Aorta (tissue), 5 donors: ENCODE results near the gene SPOP. TPM values are rescaled to one million over a fixed set of nuclear protein-coding genes. Genes with fewer than 3 reads are reported as not detected.
"Not testable (repeated sequence)": the region's sequence is repeated elsewhere in the genome, so short reads cannot be mapped to it uniquely, and the experiment has no call there.

Experiments
- ATAC-seq: fragments of 200-7000 bp; cut with Tn5 transposase; one replicate; pipeline ENCODE4 v1.9.1; 2022; ENCODE audit warnings: moderate library complexity; ENCODE audit not compliant: low FRiP score
- DNase-seq, 2 donors: peaks; one replicate each; pipeline ENCODE4 v3.0.0-alpha.2; 2020
- H3K27ac ChIP-seq, 2 donors: one replicate each; pipeline ENCODE4 v1.5.1; 2013; ENCODE audit warnings: low read length in 2 of 2, mild to moderate bottlenecking in 2 of 2, moderate library complexity in 2 of 2, control low read depth in 1 of 2, inconsistent platforms in 1 of 2, low read depth in 1 of 2
- H3K27me3 ChIP-seq, 2 donors: one replicate each; pipeline ENCODE4 v1.6.1; 2013; ENCODE audit warnings: control low read depth in 1 of 2, low read length in 1 of 2, mild to moderate bottlenecking in 1 of 2, moderate library complexity in 1 of 2; ENCODE audit not compliant: insufficient read depth in 2 of 2, control insufficient read depth in 1 of 2
- H3K36me3 ChIP-seq, 2 donors: one replicate each; pipeline ENCODE4 v1.6.1; 2013; ENCODE audit warnings: control low read depth in 1 of 2, low read length in 1 of 2, mild to moderate bottlenecking in 1 of 2; ENCODE audit not compliant: insufficient read depth in 2 of 2, control insufficient read depth in 1 of 2
- H3K4me1 ChIP-seq, 2 donors: one replicate each; pipeline ENCODE4 v1.6.1; 2013; ENCODE audit warnings: low read length in 2 of 2, control low read depth in 1 of 2, mild to moderate bottlenecking in 1 of 2, moderate library complexity in 1 of 2; ENCODE audit not compliant: insufficient read depth in 2 of 2, control insufficient read depth in 1 of 2
- H3K4me3 ChIP-seq, 2 donors: one replicate each; pipeline ENCODE4 v1.5.1; 2013; ENCODE audit warnings: low read length in 2 of 2, control low read depth in 1 of 2, mild to moderate bottlenecking in 1 of 2
- H3K9me3 ChIP-seq: one replicate; pipeline ENCODE4 v1.6.1; 2013; ENCODE audit warnings: mild to moderate bottlenecking, low read length; ENCODE audit not compliant: control insufficient read depth
- WGBS, 2 donors: extraction: QIAGEN DNeasy Blood & Tissue Kit; methylation state at CpG; one replicate each; pipeline ENCODE4 v1.1.7; 2013; 5-methylcytosine and 5-hydroxymethylcytosine counted together
- intact Hi-C, 2 donors: fragments of 100-400 bp; cut with DNase I; formaldehyde crosslinking; loops; one replicate each; pipeline versions ENCODE4 v1.14.2 to v1.15.0; 2022
- polyA plus RNA-seq, 2 donors: library from polyadenylated mRNA; stranded (reverse); fragments of 200-250 nt; gene quantifications; one replicate each; pipeline ENCODE4 v1.2.3, GENCODE V29; 2013
- total RNA-seq, 2 donors: library from RNA; stranded (reverse); fragmentation: NEBNext Ultra II Directional; extraction: Animal tissue kit (Norgen Biotek cat#: 25700); gene quantifications; one replicate each; pipeline ENCODE4 v1.2.1, GENCODE V29; 2021
- donor health status: healthy with polysubstance abuse.
- donor health status: Bipolar disorder and iron deficiency.
- donor health status: DM: no; HTN: no; CAD: no.
- donor health status: DM: no; HTN: no; CAD: no.
- donor health status: DM: yes; HTN: yes; CAD: no.

Gene SPOP
- total and polyA plus RNA-seq, 4 donors: 54.5 to 289 (median 86.8) TPM

DNA sequence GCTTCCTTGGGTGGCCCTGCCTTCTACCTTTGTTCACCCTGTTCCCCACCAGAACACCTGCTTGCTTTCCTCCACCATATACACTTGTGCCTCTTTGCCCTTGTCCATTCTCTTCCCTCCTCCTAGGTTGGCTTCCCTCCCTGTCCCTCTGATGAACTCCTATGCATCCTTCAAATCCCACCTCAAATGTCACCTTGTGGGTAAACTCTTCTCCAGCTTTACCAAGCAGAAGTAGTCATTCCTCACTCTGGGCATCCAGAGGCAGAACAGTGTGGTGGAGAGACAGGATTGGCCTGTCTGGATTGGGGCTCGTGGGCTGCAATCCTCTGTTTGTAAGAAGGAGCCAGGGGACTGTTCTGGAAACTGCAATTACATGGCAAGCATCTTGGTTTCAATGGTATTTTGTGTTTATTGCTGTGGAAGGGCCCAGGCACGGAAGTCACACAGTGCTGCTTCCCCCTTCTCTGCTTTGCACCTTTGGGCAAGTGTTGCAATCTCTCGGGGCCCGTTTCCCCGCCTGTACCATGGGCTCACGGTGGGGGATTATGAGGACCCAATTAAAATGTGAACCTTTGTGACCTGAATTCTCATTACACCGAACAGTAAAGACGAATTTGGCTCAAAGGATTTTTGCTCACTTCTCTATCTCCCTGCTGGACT is 124.1 kb downstream of the SPOP start:
- H3K27ac ChIP-seq: no peak overlapping the region
- intact Hi-C loops: loop anchor here (5.0 to 10.0 kb wide), 3 partner anchors 42 to 239 kb away; no protein-coding TSS in a partner anchor
- H3K36me3 ChIP-seq: no peaks in the 10 kb centered on the region
- H3K27me3 ChIP-seq: no peaks in the 10 kb centered on the region
- DNase-seq (peak in 1 of 2 donors; percentile 53), ATAC-seq (no peak)
- no peak overlapping the region for H3K4me3 ChIP-seq
- H3K9me3 ChIP-seq: no peaks in the 10 kb centered on the region
- 88 to 94% methylated on average over 8 of the region's 8 CpGs for WGBS, 2 donors
- no peaks in the 10 kb centered on the region for H3K4me1 ChIP-seq

DNA sequence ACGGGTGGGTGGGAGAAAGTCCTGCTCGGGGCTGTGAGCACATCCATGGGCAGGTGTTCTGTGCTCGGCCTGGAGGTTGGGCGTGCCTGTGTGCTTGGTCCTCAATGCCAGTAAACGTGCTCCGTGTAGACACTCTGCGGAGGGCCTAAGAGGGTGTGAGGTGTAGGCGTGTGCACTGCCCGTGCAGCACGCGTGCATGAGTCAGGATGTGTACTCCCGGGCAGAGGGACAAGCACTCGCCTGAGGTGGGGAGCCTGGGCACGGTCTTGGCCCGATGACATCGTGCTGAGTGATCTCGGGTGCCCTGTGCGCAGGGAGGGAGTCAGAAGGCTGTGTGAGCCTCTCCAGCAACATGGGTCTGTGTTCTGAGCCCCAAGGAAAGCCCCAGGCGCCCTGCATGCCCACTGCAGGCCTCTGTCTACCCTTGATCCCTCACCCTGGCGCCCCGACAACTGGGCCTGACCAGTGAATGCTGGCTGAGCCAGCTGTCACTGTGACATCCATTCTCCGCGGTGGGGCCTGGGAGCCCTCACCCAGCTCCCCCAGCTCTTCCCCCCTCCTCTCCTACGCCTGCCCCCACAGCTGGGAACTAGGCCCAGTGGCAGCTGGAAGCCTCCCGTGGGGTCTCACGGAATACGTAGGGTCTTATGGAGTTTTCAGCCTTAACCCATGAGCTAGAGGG is 125.7 kb downstream of the SPOP start:
- H3K9me3 ChIP-seq: no peaks in the 10 kb centered on the region
- no peaks in the 10 kb centered on the region for H3K27me3 ChIP-seq
- intact Hi-C loops: loop anchor here (5.0 to 10.0 kb wide), 3 partner anchors 40 to 237 kb away; no protein-coding TSS in a partner anchor
- no peaks in the 10 kb centered on the region for H3K36me3 ChIP-seq
- no peak overlapping the region for H3K4me3 ChIP-seq
- ATAC-seq (no peak), DNase-seq (peak in 1 of 2 donors; percentile 66)
- no peak overlapping the region for H3K27ac ChIP-seq
- H3K4me1 ChIP-seq: no peaks in the 10 kb centered on the region
- 64 to 69% methylated on average over 27 of the region's 27 CpGs for WGBS, 2 donors

DNA sequence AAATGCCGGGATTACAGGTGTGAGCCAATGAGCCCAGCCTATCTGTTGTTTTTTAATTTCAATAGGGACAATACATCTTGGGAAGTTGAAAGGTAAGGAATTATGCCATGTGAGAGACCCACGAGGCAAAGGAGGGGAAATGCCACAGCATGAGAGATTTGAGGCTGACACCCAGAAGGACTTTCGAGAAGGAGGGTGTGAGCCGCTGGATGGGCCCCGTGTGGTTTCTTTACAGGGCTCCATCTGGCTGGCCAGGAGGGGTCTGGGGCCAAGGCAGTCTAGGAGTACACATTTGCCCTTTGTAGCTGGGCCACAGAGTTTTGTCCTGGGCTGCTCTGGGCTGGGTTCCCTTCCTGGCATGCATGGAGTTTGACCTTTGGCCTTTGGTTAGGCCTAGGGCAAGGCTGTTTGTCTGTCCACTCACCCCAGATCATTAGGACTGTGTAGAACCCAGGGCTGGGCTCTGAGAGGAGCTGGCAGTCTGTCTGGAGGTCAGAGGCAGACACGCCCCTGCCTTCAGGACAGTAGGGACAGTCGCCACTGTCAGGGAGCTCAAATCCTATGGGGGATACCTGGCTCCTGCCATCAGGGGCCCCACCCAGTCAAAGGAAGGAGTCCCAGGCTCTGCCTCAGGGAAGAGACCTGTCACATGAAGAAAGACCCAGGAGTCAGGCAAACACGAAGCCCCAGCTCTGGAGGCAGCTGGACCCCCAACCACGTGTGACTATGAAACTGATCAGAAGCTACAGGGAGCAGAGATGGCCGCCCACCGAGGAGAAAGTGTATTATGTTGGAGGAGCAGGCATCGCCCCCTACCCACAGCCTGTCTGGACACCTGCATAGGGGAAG is 126.5 kb downstream of the SPOP start:
- H3K27me3 ChIP-seq: no peaks in the 10 kb centered on the region
- DNase-seq: no peak
- H3K4me1 ChIP-seq: no peaks in the 10 kb centered on the region
- H3K4me3 ChIP-seq: no peak overlapping the region
- 93 to 95% methylated on average over 10 to 12 of the region's 12 CpGs for WGBS, 2 donors
- ATAC-seq: no peak
- intact Hi-C loops: loop anchor here (5.0 to 10.0 kb wide), 3 partner anchors 39 to 237 kb away; no protein-coding TSS in a partner anchor
- H3K9me3 ChIP-seq: no peaks in the 10 kb centered on the region
- H3K27ac ChIP-seq: no peak overlapping the region
- no peaks in the 10 kb centered on the region for H3K36me3 ChIP-seq

DNA sequence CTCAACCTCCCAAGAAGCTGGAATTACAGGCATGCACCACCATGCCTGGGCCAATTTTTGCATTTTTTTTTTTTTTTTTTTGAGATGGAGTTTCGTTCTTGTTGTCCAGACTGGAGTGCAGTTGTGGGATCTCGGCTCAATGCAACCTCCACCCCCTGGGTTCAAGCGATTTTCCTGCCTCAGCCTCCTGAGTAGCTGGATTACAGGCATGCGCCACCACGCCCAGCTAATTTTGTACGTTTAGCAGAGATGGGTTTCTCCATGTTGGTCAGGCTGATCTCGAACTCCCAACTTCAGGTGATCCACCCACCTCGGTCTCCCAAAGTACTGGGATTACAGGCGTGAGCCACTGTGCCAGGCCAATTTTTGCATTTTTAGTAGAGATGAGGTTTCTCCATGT is 127.1 kb downstream of the SPOP start:
- H3K27me3 ChIP-seq, H3K36me3 ChIP-seq, H3K4me1 ChIP-seq, H3K27ac ChIP-seq, ATAC-seq, DNase-seq, H3K9me3 ChIP-seq, H3K4me3 ChIP-seq: not testable (repeated sequence)
- WGBS, 2 donors: 93 to 97% methylated on average over 9 of the region's 9 CpGs
- intact Hi-C loops: loop anchor here (5.0 to 10.0 kb wide), 3 partner anchors 38 to 236 kb away; no protein-coding TSS in a partner anchor

DNA sequence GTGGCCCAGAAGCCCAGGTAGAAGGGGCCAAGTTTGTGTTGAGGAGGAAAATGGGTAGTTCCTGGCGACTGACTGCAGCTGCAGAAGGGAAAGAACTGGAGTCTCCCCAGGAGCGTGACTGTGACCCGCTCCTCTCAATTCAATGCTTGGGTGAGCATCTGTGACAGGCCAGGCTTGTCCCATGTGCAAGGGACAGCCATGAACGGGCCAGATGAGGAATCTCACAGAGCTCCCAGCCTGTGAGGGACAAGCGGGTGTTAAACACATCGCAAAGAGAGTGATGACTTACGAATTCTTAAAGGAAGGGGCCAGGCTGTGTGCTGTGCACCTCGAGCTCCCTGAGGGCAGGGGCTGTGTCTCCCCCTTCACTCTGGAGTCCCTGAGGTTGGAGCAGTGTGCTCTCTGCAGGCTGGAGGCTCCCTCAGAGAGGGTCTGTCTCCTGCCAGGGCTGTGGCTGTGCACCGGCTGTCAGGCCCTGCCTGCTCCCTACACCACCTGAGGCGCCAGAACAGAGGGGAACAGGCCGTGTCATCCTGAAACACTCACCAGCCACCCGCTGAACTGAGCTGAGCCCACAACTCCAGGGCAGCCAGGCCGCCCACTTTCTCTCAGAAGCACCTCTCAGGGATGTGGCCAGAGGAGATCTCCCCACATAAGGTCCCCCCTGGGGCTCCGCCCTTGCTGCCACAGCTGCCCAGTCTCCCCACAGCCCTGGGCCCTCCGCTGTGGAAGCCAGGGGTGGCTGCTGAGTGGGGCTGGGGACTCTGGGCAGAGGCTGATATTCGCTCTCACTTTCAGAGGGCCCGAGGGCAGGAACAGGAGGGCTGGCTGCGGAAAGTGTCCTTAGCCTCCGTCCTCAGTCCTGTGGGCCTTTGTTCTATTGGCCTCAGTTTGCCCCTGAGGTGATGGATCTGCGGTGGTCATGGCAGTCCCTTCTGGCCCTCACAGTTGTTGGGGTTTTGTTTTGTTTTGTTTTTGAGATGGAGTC is 127.9 kb downstream of the SPOP start:
- intact Hi-C loops: loop anchor here (5.0 to 10.0 kb wide), 4 partner anchors 38 to 235 kb away; no protein-coding TSS in a partner anchor
- Histone ChIP-seq H3K27ac (no peak overlapping the region), H3K4me3 (no peak overlapping the region), H3K9me3 (no peaks in the 10 kb centered on the region), H3K36me3 (no peaks in the 10 kb centered on the region), H3K4me1 (no peaks in the 10 kb centered on the region), H3K27me3 (no peaks in the 10 kb centered on the region)
- no peak for ATAC-seq
- DNase-seq: no peak
- 93% methylated on average over 20 of the region's 20 CpGs for WGBS, 2 donors

DNA sequence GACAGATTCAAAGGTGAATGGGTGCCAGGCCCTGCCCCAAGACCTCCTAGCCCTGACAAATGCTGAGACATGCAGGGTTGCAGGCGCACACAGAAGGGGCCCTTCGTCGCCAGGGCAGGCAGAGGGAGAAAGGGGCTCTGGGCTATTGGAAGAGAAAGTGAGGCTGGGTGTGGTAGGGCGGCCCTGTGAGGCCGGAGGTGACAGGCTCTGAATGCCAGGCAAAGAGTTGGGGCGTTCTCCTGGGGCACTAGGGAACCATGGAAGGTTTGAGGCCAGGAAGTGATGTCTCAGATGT is 128.6 kb downstream of the SPOP start:
- 96% methylated on average over 6 of the region's 6 CpGs for WGBS, 2 donors
- H3K4me1 ChIP-seq: no peaks in the 10 kb centered on the region
- intact Hi-C loops: loop anchor here in 1 of 2 donors (5.0 kb wide), 1 partner anchor 47 kb away; no protein-coding TSS in a partner anchor
- H3K27ac ChIP-seq: no peak overlapping the region
- H3K9me3 ChIP-seq: no peaks in the 10 kb centered on the region
- no peaks in the 10 kb centered on the region for H3K27me3 ChIP-seq
- H3K4me3 ChIP-seq: no peak overlapping the region
- no peak for ATAC-seq
- no peak for DNase-seq
- H3K36me3 ChIP-seq: no peaks in the 10 kb centered on the region
